Esophagus muscularis mucosa (tissue), 3 donors: ENCODE data around the gene HYDIN.

ENCODE experiments used
- EP300 ChIP-seq: sonication (generic); formaldehyde crosslinking; IDR thresholded peaks from one replicate; pipeline ENCODE4 v1.6.1; 2017; ENCODE audit warnings: antibody characterized with exemption
- POLR2AphosphoS5 ChIP-seq, 2 donors: sonication (generic); formaldehyde crosslinking; IDR thresholded peaks; one replicate each; pipeline ENCODE4 v1.6.1; 2017; ENCODE audit warnings: antibody characterized with exemption in 2 of 2

DNA sequence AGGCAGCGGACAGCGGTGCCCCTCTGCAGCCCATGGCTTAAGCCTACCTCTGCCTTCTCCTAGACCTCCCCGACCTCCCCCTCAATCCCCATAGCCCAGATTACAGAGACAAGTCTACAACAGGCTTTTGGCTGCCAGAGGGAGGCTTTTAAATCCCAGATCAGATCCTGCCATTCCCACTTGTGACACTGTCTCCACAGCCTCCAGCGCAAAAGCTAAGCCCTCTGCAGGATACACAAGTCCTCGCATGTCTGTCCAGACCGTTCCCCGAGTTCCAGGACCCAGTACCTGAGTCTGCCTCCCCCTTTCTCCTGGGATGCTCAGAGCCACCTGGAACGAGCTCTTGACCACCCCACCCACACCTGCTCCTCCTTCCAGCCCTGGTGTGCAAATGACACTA, 460.8 kb downstream of the HYDIN start:
- TF ChIP-seq EP300, result no peak
- TF ChIP-seq POLR2AphosphoS5 (IDR thresholded peaks at IDR 0.05), result no peak
